Central memory CD4-positive, alpha-beta T cell (primary cell): Measurements from ENCODE around the gene GIGYF2.
"Not testable (repeated sequence)": the region's sequence is repeated elsewhere in the genome, so short reads cannot be mapped to it uniquely, and the experiment has no call there.

ENCODE experiments used
- DNase-seq: peaks from one replicate; pipeline ENCODE4 v3.0.0; 2022

The GIGYF2 gene

DNA sequence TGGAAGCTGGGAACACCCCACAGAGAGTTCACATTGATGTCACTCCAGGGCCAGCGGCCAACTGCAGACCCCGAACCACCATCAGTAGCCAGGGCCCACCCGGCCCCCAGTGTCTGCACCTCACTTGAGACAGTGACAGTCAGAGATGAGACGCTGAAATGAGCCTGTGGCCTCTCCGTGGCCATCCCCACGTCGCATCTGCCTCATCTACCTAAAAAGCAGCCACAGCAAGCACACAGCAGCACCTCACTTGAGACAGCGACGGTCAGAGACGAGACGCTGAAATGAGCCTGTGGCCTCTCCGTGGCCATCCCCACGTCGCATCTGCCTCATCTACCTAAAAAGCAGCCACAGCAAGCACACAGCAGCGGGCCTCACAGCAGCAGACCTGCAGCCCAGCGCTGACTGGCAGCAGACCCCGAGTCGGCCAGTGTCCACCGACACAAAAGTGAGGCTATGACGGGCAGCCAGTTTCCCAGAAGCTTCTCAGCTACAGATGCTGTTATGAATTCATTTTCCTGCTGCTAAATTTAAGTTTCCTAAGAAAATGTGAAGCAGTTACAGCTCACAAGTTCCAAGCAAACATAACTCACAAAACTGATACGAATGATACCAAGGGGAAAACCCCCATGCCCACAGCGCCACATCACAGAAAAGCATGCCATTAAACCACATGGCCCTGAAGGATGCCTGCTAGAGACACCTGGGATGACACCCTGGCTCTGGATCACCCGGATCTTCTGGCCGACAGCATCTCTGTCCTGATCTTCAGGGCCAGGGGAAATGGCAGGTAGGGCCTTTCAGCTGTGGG is 200.7 kb downstream of the GIGYF2 start:
- no peak for DNase-seq

DNA sequence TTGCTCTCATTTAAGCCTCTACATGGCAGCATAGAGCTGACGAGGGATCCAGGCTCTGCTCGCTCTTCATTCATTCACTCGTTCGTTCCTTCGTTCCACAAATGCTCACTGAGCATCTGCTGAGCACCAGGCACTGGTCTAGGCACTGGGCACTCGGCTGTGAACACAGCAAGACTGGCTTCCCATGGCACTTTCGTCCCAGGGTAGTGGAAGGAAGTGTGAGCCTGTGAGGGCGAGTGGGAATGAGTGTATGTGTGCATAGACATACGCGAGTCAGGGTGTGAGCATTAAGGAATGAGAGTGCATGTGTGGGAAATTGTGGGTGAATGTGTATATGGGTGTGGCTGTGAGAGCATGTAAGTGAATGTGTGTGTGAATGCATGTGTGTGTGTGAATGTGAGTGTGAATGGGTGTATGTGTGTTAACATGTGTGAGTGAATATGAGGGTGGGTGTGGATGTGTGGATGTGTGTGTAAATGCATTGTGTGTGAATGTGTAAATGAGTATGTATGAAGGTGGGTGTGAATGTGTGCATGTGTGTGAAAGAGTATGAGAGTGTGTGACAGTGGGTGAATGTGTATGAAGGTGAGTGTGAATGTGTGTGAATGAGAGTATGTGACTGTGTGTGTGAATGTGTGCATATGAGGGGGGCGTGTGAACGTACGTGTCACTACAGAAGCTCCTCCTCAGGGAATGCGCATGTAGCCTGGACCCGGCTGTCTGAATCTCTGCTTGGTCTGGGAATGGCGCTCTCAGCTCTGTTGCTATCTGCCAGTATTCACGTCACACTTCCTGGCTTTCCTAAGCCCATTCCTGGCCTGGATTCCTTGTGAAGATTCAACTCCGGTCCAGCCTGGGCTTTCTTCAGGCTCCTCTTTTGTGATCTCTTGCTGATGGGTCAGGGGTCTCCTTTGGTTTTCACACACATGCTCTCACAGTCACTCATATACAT is 201.7 kb downstream of the GIGYF2 start:
- DNase-seq, result no peak

GRCh38 chr2:232900811-232901735 is 203.9 kb downstream of the GIGYF2 start:
- no peak for DNase-seq

DNA sequence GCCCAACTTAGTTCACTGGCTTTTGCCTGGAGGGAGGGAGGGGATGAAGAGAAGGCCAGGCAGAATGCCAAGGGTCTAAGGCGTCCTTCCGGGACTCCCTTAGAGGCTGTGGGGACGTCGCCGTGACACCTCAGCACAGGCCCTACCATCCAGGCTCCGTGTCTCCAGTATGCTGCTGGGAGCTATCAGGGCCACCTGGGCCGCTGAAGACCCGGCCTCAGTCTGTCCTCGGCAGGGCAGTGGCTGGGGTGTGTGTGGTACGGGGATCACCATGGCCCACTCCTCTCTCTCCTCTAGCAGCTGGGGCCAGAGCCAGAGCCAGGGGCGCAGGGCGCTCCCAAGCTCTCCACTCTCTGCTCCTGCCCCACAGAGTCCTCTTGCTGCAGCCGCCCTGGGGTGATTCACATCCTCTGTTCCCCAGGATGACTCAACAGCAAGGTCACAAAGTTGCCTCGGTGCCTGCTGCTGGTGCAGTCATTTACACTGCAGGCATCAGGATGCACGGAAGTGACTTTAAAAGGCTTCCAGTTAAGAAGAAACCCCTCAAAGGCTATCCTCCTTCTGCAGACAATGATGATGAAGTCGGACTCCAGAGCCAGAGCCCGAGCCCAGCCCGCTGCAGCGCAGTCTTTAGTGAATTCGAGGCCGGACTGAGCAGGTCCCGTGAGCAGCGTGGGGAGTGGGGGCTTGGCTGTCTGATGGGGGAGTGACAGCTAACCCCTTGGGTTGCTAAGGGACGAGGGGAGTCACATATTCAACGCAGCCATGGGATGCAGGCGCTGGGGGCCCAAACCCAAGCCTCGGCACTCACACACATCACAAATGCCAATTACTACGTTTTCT is 204.8 kb downstream of the GIGYF2 start:
- DNase-seq, result no peak

DNA sequence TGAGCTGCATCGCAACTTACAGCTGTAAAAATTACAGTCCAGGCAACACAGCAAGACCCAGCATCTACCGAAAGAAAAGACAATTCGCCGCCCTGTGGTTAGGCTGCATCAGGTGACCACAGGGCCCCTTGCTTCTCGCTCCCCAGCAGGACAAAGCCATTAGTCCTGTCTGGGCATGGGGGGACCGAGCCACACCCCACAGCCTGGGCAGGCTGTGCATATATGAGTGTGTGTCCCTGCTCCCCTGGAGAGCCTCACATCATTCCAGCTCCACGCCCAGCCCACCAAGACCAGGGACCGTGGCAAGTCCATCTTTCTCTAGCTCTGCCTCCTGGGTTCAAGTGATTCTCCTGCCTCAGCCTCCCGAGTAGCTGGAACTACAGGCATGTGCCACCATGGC is 206.9 kb downstream of the GIGYF2 start:
- no peak for DNase-seq

DNA sequence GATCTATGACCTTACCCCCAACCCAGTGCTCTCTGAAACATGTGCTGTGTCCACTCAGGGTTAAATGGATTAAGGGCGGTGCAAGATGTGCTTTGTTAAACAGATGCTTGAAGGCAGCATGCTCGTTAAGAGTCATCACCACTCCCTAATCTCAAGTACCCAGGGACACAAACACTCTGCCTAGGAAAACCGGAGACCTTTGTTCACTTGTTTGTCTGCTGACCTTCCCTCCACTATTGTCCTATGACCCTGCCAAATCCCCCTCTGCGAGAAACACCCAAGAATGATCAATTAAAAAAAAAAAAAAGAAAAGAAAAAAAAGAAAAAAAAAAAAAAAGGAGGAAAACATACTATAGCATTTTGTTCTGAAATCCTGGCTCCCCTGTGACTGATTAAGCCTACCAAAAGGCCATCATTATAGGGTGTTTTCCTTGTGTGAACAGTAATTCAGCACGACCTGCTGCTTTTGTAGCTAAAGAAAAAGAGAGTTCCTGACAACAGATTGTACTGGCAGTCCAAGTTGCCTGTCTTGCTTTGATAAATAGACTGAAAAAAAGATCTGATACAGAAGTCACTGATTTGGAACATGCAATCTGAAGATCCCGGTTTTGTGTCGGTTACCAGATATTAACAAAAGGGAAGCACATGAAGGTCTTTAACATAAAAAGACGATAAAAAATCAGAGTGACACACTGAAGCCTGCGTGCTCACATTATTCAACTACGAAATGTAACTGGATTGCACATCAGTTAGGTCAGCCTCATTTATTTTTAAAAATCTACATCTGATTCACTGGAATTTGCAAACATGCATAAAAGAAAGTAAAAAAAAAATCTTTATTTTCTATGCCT is 210.0 kb downstream of the GIGYF2 start:
- not testable (repeated sequence) for DNase-seq

DNA sequence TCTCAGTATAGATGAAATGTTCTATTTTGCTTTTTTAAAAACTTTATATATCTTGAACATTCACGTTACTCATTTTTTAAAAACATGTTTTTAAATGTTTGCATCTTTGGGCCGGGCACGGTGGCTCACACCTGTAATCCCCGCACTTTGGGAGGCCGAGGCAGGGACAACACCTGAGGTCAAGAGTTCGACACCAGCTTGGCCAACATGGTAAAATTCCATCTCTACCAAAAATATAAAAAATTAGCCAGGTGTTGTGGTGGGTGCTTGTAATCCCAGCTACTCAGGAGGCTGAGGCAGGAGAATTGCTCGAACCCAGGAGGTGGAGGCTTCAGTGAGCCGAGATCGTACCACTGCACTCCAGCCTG is 210.6 kb downstream of the GIGYF2 start:
- DNase-seq, result not testable (repeated sequence)

DNA sequence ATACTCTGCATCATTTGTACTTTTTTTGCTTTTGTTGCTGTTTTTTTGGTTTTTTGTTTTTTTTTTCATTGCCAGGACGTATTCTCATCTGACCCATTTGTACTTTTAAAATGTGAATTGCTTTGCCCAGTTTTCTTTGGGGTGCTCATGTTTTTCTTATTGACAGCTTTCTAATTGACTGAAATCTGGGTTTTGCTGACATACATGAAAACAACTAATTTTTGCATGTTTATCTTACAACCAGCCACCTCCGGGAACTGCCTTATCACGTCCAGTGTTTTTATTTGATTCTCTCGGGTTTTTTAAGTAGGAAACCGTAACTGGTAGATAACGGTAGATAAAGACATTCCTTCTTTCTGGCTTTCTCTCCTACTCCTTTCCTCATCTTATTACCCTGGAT is 211.6 kb downstream of the GIGYF2 start:
- no peak for DNase-seq
